ENCODE measurements around the gene LILRB5. TPM values are rescaled to one million over a fixed set of nuclear protein-coding genes. Genes with fewer than 3 reads are reported as not detected.
A peak's percentile ranks its signal among the peaks of the same experiment; 100 is the strongest.
"Not testable (repeated sequence)": the region's sequence is repeated elsewhere in the genome, so short reads cannot be mapped to it uniquely, and the experiment has no call there.

LILRB5 gene
- total and polyA plus RNA-seq, 5 donors from 2014 or later = not detected

DNA sequence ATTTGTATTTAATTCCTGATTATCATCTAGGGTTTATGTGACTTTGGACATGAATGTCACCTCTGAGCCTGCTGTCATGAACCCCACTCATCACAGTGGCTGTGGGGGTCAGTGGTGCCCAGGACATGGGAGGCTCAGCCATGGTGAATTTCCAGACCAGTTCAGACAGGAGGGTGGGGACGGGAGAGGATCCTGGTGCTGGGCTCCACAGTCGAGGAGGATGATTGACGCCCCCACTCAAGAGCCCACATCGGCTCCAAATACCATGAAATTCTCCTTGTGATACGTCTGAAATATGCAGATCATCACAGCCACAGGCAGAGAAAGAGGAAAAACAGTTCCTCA, 33.2 kb downstream of the LILRB5 start:
- not testable (repeated sequence) for H3K27me3 ChIP-seq (ENCODE audit: control insufficient read depth, insufficient read depth, low read length); H3K36me3 Mint-ChIP-seq; H3K4me1 ChIP-seq (ENCODE audit: control insufficient read depth, insufficient read depth, low read length, poor library complexity, severe bottlenecking); DNase-seq; H3K27me3 Mint-ChIP-seq; H3K27ac Mint-ChIP-seq; H3K4me3 ChIP-seq (ENCODE audit: low read depth, low read length); H3K36me3 ChIP-seq (ENCODE audit: control insufficient read depth, insufficient read depth, low read length); H3K9me3 ChIP-seq (ENCODE audit: control insufficient read depth in 2 of 2, low read length in 2 of 2); H3K27ac ChIP-seq (ENCODE audit: insufficient read depth, low read length, poor library complexity, severe bottlenecking); H3K9me3 Mint-ChIP-seq; H3K4me3 Mint-ChIP-seq; H3K4me1 Mint-ChIP-seq
- ATAC-seq (ENCODE audit: low read depth in 2 of 2) = peak in 1 of 2 donors; percentile 17

DNA sequence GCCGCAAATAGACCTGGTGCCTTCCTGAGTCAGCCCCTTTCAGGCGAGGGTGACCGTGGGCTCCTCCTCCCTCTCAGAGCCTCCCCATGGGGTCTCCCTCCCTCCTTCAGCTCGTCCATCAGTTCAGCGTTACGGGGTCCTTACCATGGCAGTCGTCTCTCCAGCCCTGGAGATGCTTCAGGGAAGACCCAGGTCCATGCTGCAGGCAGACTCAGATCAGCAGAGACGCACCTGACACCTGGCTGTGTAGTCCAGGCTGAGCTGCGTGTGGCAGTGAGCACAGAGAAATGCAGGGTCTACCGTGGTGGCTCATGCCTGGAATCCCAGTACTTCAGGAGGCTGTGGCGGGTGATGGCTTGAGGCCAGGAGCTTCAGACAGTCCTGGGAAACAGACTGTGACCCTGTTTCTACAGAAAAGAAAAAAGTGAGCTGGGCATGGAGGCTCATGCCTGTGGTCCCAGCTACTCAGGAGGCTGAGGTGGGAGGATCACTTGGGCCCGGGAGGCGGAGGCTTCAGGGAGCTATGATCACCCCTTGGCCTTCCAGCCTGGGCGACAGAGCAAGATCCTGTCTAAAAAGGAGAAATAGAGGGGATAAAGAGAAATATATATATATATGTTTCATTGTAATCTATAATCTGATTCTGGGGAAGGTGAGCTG, 33.7 kb downstream of the LILRB5 start:
- not testable (repeated sequence) for H3K27me3 ChIP-seq (ENCODE audit: control insufficient read depth, insufficient read depth, low read length); H3K36me3 ChIP-seq (ENCODE audit: control insufficient read depth, insufficient read depth, low read length); H3K36me3 Mint-ChIP-seq; DNase-seq; H3K9me3 Mint-ChIP-seq; H3K4me1 ChIP-seq (ENCODE audit: control insufficient read depth, insufficient read depth, low read length, poor library complexity, severe bottlenecking); H3K27me3 Mint-ChIP-seq; H3K27ac ChIP-seq (ENCODE audit: insufficient read depth, low read length, poor library complexity, severe bottlenecking); H3K4me3 Mint-ChIP-seq; H3K9me3 ChIP-seq (ENCODE audit: control insufficient read depth in 2 of 2, low read length in 2 of 2); H3K4me1 Mint-ChIP-seq; H3K4me3 ChIP-seq (ENCODE audit: low read depth, low read length); ATAC-seq (ENCODE audit: low read depth in 2 of 2)
- H3K27ac Mint-ChIP-seq = peak overlapping the region in 1 of 3 donors; percentile 60

DNA sequence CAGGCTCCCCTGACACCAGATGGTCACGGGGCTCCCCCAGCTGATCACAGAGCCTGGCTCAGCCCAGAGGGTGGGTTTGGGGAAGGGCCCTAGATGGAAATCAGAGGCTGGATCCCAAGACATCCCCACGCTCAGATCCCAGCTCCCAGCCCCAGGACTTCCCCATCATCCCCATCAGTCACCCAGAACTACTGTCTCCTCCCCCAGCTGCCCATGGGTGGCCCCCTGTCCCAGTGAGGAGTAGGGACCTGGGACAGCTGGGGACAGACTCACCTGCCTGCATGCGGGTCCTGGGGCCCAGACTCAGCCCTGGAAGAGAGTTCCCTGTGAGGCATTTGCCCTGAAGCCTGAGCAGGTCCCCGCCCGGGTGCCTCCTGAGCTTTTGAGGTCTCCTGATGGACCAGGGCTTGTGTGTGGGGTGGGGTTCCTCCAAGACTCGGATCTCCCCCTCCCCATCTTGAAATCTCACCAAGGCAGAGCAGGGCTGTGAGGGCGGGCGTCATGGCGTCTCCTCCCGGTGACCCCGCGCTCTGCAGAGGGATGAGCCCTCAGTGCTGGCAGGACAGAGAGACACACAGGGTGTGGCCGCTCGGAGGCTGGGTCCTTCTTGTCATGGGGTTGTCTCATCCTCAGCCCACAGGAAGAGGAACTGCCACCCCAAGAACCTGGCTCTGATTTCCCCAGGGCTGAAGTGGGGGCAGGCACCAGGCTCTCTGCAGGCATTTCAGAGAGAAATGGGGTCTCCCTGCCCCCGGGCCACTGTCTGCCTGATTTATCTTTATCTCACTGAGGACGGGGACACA, 34.4 kb downstream of the LILRB5 start, which contains the start of gene LILRB3:
Gene LILRB3 (minus strand): TSS at position 534 of the 803 bp plus-strand sequence. CDS start 31 bp downstream, at position 503.
- not testable (repeated sequence) for H3K27me3 Mint-ChIP-seq; DNase-seq; H3K4me3 ChIP-seq (ENCODE audit: low read depth, low read length); H3K36me3 ChIP-seq (ENCODE audit: control insufficient read depth, insufficient read depth, low read length); H3K9me3 Mint-ChIP-seq; H3K27me3 ChIP-seq (ENCODE audit: control insufficient read depth, insufficient read depth, low read length); H3K4me3 Mint-ChIP-seq; H3K27ac ChIP-seq (ENCODE audit: insufficient read depth, low read length, poor library complexity, severe bottlenecking); H3K4me1 Mint-ChIP-seq; H3K4me1 ChIP-seq (ENCODE audit: control insufficient read depth, insufficient read depth, low read length, poor library complexity, severe bottlenecking); H3K36me3 Mint-ChIP-seq; H3K9me3 ChIP-seq (ENCODE audit: control insufficient read depth in 2 of 2, low read length in 2 of 2)
- peak within 1 kb of the TSS in 1 of 3 donors; percentile 60 for H3K27ac Mint-ChIP-seq
- peak in 1 of 2 donors; percentile 37 for ATAC-seq (ENCODE audit: low read depth in 2 of 2)

DNA sequence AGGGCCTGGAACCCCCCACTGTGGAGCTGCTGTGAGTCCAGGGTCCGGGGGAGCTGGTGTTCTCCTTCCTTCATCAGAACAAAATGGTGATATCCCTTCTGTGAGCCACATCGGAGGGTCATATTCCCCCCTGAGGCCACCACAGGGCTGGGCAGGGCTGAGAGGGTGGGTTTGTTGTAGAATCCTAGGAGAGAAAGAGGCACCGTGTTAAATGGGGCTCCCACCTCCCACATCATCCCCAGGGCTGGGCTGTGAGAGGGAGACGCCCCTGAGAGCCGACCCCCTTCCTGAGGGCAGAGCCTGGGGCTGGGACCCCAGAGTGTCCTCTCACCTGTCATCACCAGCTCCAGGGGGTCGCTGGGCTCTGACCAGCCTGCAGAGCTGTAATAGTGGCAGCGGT, 35.1 kb downstream of the LILRB5 start:
- not testable (repeated sequence) for DNase-seq; H3K4me3 ChIP-seq (ENCODE audit: low read depth, low read length); H3K9me3 Mint-ChIP-seq; H3K27ac ChIP-seq (ENCODE audit: insufficient read depth, low read length, poor library complexity, severe bottlenecking); H3K36me3 ChIP-seq (ENCODE audit: control insufficient read depth, insufficient read depth, low read length); H3K36me3 Mint-ChIP-seq; H3K27me3 ChIP-seq (ENCODE audit: control insufficient read depth, insufficient read depth, low read length); H3K4me1 ChIP-seq (ENCODE audit: control insufficient read depth, insufficient read depth, low read length, poor library complexity, severe bottlenecking); H3K4me1 Mint-ChIP-seq; ATAC-seq (ENCODE audit: low read depth in 2 of 2); H3K27ac Mint-ChIP-seq; H3K27me3 Mint-ChIP-seq; H3K9me3 ChIP-seq (ENCODE audit: control insufficient read depth in 2 of 2, low read length in 2 of 2); H3K4me3 Mint-ChIP-seq

DNA sequence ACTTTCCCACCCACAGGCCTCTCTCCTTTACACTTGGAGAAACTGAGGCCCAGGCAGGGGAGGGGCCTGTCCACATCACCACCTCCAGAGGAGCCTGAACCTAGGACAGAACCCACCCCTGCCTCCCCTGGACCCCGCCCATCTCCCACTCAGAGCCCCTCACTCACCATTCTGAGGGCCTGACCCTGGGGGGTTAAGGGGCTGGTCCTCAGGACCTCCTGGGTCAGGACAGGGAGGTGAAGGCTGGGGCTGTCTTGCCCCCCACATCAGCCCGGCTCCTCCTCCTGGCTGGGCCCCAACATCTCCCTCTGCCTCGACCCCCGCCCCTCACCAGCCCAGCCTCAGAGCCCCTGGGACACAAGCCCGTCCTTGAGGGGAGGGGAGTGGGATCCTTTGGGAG, 37.4 kb downstream of the LILRB5 start:
- H3K4me3 ChIP-seq (ENCODE audit: low read depth, low read length) = not testable (repeated sequence)

DNA sequence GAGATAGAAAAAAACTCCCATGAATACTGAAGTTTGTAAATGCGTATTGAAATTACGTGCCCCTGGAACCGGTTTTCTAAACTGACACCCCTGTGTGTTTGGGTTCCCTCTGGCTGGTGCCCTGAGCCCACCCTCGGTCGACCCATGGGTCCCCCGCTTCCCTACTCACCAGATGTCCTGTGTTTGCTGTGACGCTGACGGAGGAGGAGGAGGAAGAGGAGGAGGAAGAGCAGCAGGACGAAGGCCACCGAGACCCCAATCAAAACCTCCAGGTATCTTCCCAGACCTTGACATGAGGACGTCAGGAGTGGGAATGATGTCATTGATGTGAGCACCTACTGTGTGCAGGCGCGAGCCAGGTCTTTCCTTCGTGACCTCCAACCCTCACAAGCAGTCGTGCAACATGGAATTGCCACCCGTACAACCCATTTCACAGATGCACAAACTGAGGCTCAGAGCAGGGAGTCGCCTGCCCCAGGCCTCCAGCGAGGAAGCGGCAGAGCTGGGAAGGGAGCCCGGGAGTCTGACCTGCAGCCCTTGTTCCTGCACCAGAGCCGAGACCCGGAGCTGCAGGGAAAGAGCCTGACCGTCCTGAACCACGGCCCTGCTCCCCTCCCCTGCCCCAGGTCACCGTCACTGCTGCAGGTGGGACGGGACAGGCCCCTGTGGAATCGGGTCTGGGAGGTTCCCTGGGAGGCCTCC, 38.0 kb downstream of the LILRB5 start:
- no peaks in the 10 kb centered on the region for H3K27me3 ChIP-seq (ENCODE audit: control insufficient read depth, insufficient read depth, low read length)
- Mint-ChIP-seq H3K27ac (no peak overlapping the region), H3K4me1 (peaks cover 0 to 3% (median under 1%) of the 10 kb centered on the region in 4 donors), H3K9me3 (no peaks in the 10 kb centered on the region), H3K27me3 (no peaks in the 10 kb centered on the region), H3K4me3 (no peak overlapping the region), H3K36me3 (peaks cover 4% of the 10 kb centered on the region)
- no peak for ATAC-seq (ENCODE audit: low read depth in 2 of 2)
- no peaks in the 10 kb centered on the region for H3K9me3 ChIP-seq (ENCODE audit: control insufficient read depth in 2 of 2, low read length in 2 of 2)
- H3K36me3 ChIP-seq (ENCODE audit: control insufficient read depth, insufficient read depth, low read length) = no peaks in the 10 kb centered on the region
- H3K4me1 ChIP-seq (ENCODE audit: control insufficient read depth, insufficient read depth, low read length, poor library complexity, severe bottlenecking) = no peaks in the 10 kb centered on the region
- no peak for DNase-seq
- H3K4me3 ChIP-seq (ENCODE audit: low read depth, low read length) = no peak overlapping the region
- H3K27ac ChIP-seq (ENCODE audit: insufficient read depth, low read length, poor library complexity, severe bottlenecking) = no peak overlapping the region

More for the DNA sequence above, 37.4 kb downstream of the LILRB5 start:
- not testable (repeated sequence) for H3K36me3 ChIP-seq (ENCODE audit: control insufficient read depth, insufficient read depth, low read length); H3K9me3 Mint-ChIP-seq; H3K27ac ChIP-seq (ENCODE audit: insufficient read depth, low read length, poor library complexity, severe bottlenecking); ATAC-seq (ENCODE audit: low read depth in 2 of 2); H3K4me1 Mint-ChIP-seq; H3K36me3 Mint-ChIP-seq; DNase-seq; H3K4me3 Mint-ChIP-seq; H3K27me3 ChIP-seq (ENCODE audit: control insufficient read depth, insufficient read depth, low read length); H3K27me3 Mint-ChIP-seq; H3K9me3 ChIP-seq (ENCODE audit: control insufficient read depth in 2 of 2, low read length in 2 of 2); H3K27ac Mint-ChIP-seq; H3K4me1 ChIP-seq (ENCODE audit: control insufficient read depth, insufficient read depth, low read length, poor library complexity, severe bottlenecking)

DNA sequence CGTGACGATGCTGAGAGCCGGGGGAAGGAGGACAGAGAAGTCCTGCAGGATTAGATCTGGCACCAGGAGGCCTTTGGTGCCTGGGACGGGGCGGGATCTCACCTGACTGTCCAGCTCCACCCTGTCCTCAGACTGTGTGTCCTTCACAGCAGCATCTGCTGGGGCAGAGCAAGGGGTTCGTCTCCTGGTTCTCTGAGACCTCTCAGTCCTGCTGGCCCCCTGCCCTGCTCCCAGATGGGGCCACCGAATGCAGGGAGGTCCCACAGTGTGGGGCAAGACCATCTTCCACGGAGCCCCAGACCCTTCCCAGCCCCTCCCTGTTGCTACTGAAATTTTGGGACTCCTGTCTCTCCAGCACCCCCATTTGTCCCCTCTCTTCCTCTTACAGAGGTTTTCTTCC, 38.8 kb downstream of the LILRB5 start:
- no peak overlapping the region for H3K4me3 Mint-ChIP-seq
- ATAC-seq (ENCODE audit: low read depth in 2 of 2) (no peak), DNase-seq (no peak)
- Histone ChIP-seq H3K4me1 (ENCODE audit: control insufficient read depth, insufficient read depth, low read length, poor library complexity, severe bottlenecking) (no peaks in the 10 kb centered on the region), H3K27ac (ENCODE audit: insufficient read depth, low read length, poor library complexity, severe bottlenecking) (no peak overlapping the region), H3K9me3 (ENCODE audit: control insufficient read depth in 2 of 2, low read length in 2 of 2) (no peaks in the 10 kb centered on the region), H3K27me3 (ENCODE audit: control insufficient read depth, insufficient read depth, low read length) (no peaks in the 10 kb centered on the region), H3K4me3 (ENCODE audit: low read depth, low read length) (no peak overlapping the region), H3K36me3 (ENCODE audit: control insufficient read depth, insufficient read depth, low read length) (no peaks in the 10 kb centered on the region)
- H3K36me3 Mint-ChIP-seq = peaks cover 5% of the 10 kb centered on the region
- H3K9me3 Mint-ChIP-seq = no peaks in the 10 kb centered on the region
- peaks cover 0 to 2% (median 2%) of the 10 kb centered on the region in 4 donors for H3K4me1 Mint-ChIP-seq
- no peak overlapping the region for H3K27ac Mint-ChIP-seq
- no peaks in the 10 kb centered on the region for H3K27me3 Mint-ChIP-seq

Measured in CD4-positive, CD25-positive, alpha-beta regulatory T cell (primary cell).